HepG2 (cell line): Measurements from ENCODE around the gene MST1R. TPM values are rescaled to one million over a fixed set of nuclear protein-coding genes. Genes with fewer than 3 reads are reported as not detected.

Experiments
- ADNP ChIP-seq: sonication (generic); formaldehyde crosslinking; IDR thresholded peaks from 2 replicates; pipeline ENCODE4 v1.4.0; 2020; ENCODE audit warnings: missing genetic modification reagents
- BHLHE40 ChIP-seq: IDR thresholded peaks from 2 replicates; pipeline ENCODE4 v1.6.1; 2011; ENCODE audit warnings: low read length, improper control_type of control experiment
- HNRNPL ChIP-seq: fragments of 200-400 bp; formaldehyde crosslinking; IDR thresholded peaks from 2 replicates; pipeline ENCODE4 v1.6.1; 2017; ENCODE audit warnings: mild to moderate bottlenecking, low read depth, low read length
- HOXA3 ChIP-seq: sonication (generic); formaldehyde crosslinking; IDR thresholded peaks from 2 replicates; pipeline ENCODE4 v1.5.0; 2020; ENCODE audit warnings: missing genetic modification reagents
- HOXA5 ChIP-seq: sonication (generic); formaldehyde crosslinking; IDR thresholded peaks from 2 replicates; pipeline ENCODE4 v1.4.0; 2020; ENCODE audit warnings: missing genetic modification reagents
- IRF2 ChIP-seq: IDR thresholded peaks from 2 replicates; pipeline ENCODE4 v1.6.1; 2018; ENCODE audit warnings: missing genetic modification reagents, missing compliant biosample characterization
- KLF15 ChIP-seq: sonication (generic); formaldehyde crosslinking; IDR thresholded peaks from 2 replicates; pipeline ENCODE4 v1.8.1; 2023; ENCODE audit warnings: borderline replicate concordance, mild to moderate bottlenecking, inconsistent platforms, missing genetic modification reagents, mixed read lengths
- KLF9 ChIP-seq: IDR thresholded peaks from 2 replicates; pipeline ENCODE4 v1.6.1; 2016; ENCODE audit warnings: low read depth
- MXI1 ChIP-seq: IDR thresholded peaks from 3 replicates; pipeline ENCODE4 v1.6.1; 2012; ENCODE audit warnings: low read depth, low read length, inconsistent platforms, borderline replicate concordance
- MZF1 ChIP-seq: sonication (generic); formaldehyde crosslinking; IDR thresholded peaks from 2 replicates; pipeline ENCODE4 v1.8.1; 2023; ENCODE audit warnings: mild to moderate bottlenecking, missing genetic modification reagents, borderline replicate concordance
- NR3C1 ChIP-seq: sonication (generic); formaldehyde crosslinking; IDR thresholded peaks from 2 replicates; pipeline ENCODE4 v1.4.0; 2020; ENCODE audit warnings: missing genetic modification reagents
- PRMT3 ChIP-seq: sonication (generic); formaldehyde crosslinking; IDR thresholded peaks from 2 replicates; pipeline ENCODE4 v1.8.1; 2022; ENCODE audit warnings: low read depth, mild to moderate bottlenecking, moderate library complexity, missing genetic modification reagents, borderline replicate concordance
- SNAI1 ChIP-seq: sonication (generic); formaldehyde crosslinking; IDR thresholded peaks from 2 replicates; pipeline ENCODE4 v1.5.0; 2020; ENCODE audit warnings: mild to moderate bottlenecking, missing genetic modification reagents, borderline replicate concordance
- SRF ChIP-seq: IDR thresholded peaks from 2 replicates; pipeline ENCODE4 v1.6.1; 2011; ENCODE audit warnings: mild to moderate bottlenecking, low read depth, low read length, moderate library complexity
- TCF7L2 ChIP-seq: IDR thresholded peaks from 2 replicates; pipeline ENCODE4 v1.6.1; 2011; ENCODE audit warnings: mild to moderate bottlenecking, low read depth, low read length, moderate library complexity
- WIZ ChIP-seq: sonication (generic); formaldehyde crosslinking; IDR thresholded peaks from 2 replicates; pipeline ENCODE4 v1.5.1; 2020; ENCODE audit warnings: mild to moderate bottlenecking, missing genetic modification reagents
- XBP1 ChIP-seq: sonication (generic); formaldehyde crosslinking; IDR thresholded peaks from 2 replicates; pipeline ENCODE4 v1.5.0; 2020; ENCODE audit warnings: missing genetic modification reagents
- ZKSCAN1 ChIP-seq: fragments of 150-350 bp; IDR thresholded peaks from 2 replicates; pipeline ENCODE4 v1.6.1; 2014; ENCODE audit warnings: low read length
- ZNF468 ChIP-seq: sonication (generic); formaldehyde crosslinking; IDR thresholded peaks from 2 replicates; pipeline ENCODE4 v1.8.0; 2022; ENCODE audit warnings: mild to moderate bottlenecking, moderate library complexity, missing genetic modification reagents
- ZNF552 ChIP-seq: sonication (generic); formaldehyde crosslinking; IDR thresholded peaks from 2 replicates; pipeline ENCODE4 v1.9.0; 2022; ENCODE audit warnings: missing genetic modification reagents, mild to moderate bottlenecking, borderline replicate concordance
- ZNF788 ChIP-seq: sonication (generic); formaldehyde crosslinking; IDR thresholded peaks from 2 replicates; pipeline ENCODE4 v1.5.0; 2020; ENCODE audit warnings: mild to moderate bottlenecking, missing genetic modification reagents, borderline replicate concordance
- ZNF800 ChIP-seq: sonication (generic); formaldehyde crosslinking; IDR thresholded peaks from 2 replicates; pipeline ENCODE4 v1.4.0; 2020; ENCODE audit warnings: missing genetic modification reagents
- ZNF879 ChIP-seq: sonication (generic); formaldehyde crosslinking; IDR thresholded peaks from 2 replicates; pipeline ENCODE4 v1.8.1; 2023; ENCODE audit warnings: missing genetic modification reagents
- polyA plus RNA-seq, 8 experiments: library from polyadenylated mRNA; depleted of rRNA in 3 of 8; stranded (reverse) in 7 of 8; unstranded in 1 of 8; fragments of >200 nt; fragmentation: Illumina TruSeq in 4 of 8; extraction: Trizol in 4 of 8; gene quantifications; 2 replicates each; pipeline versions ENCODE4 v1.2.1 to v1.2.3, GENCODE V29; 2011 to 2016; ENCODE audit warnings: low read depth in 4 of 8, missing spikeins in 1 of 8, mixed read lengths in 1 of 8; ENCODE audit not compliant: insufficient read depth in 1 of 8
- total RNA-seq, 5 experiments: library from RNA; depleted of rRNA; stranded (reverse); fragments of >200 nt; fragmentation: Illumina TruSeq; extraction: Trizol; gene quantifications; 2 replicates each; pipeline ENCODE4 v1.2.3, GENCODE V29; 2016; ENCODE audit warnings: low read depth in 1 of 5
- TF ChIP-seq, protein P1 (sequence below): sonication (generic); formaldehyde crosslinking; IDR thresholded peaks from 2 replicates; pipeline ENCODE4 v1.8.0; 2022; ENCODE audit warnings: missing genetic modification reagents, mild to moderate bottlenecking, borderline replicate concordance
- TF ChIP-seq, protein P2 (sequence below): sonication (generic); formaldehyde crosslinking; IDR thresholded peaks from 2 replicates; pipeline ENCODE4 v1.4.0; 2020; ENCODE audit warnings: mild to moderate bottlenecking, missing genetic modification reagents
- TF ChIP-seq, protein P3 (sequence below): sonication (generic); formaldehyde crosslinking; IDR thresholded peaks from 2 replicates; pipeline ENCODE4 v1.4.0; 2020; ENCODE audit warnings: missing genetic modification reagents

MST1R gene
- total and polyA plus RNA-seq, 2 of the 13 experiments (the other 11 are each of a cell fraction or from before 2014, with no cell fraction given) = 0.11 to 0.77 TPM

- TF ChIP-seq PRMT3 (CRISPR knock-in tag) (no peak), MXI1 (peak; percentile 78; the same call in 2 of the 3 replicates), HNRNPL (no peak), HOXA5 (CRISPR knock-in tag) (peak; percentile 93), MZF1 (CRISPR knock-in tag) (no peak), ZNF879 (CRISPR knock-in tag) (0 out of 2 replicates have a peak, but pooled peaks have one; percentile 38), TCF7L2 (no peak), XBP1 (CRISPR knock-in tag) (0 out of 2 replicates have a peak, but pooled peaks have one; percentile 41), SNAI1 (peak; percentile 94), ZNF552 (CRISPR knock-in tag) (no peak; the same call in 1 of the 2 replicates), KLF15 (CRISPR knock-in tag) (peak; percentile 55; the same call in 1 of the 2 replicates), IRF2 (CRISPR knock-in tag) (peak; percentile 92), SRF (peak; percentile 82), ZNF468 (0 out of 2 replicates have a peak, but pooled peaks have one; percentile 30), HOXA3 (CRISPR knock-in tag) (peak; percentile 94), KLF9 (CRISPR knock-in tag) (no peak), ZNF788 (CRISPR knock-in tag) (peak; percentile 82), ZNF800 (CRISPR knock-in tag) (peak; percentile 68), WIZ (CRISPR knock-in tag) (no peak; the same call in 1 of the 2 replicates), BHLHE40 (peak; percentile 52; the same call in 1 of the 2 replicates), NR3C1 (CRISPR knock-in tag) (no peak), ZKSCAN1 (no peak), ADNP (CRISPR knock-in tag) (0 out of 2 replicates have a peak, but pooled peaks have one; percentile 21)
- TF ChIP-seq, protein P1, sequence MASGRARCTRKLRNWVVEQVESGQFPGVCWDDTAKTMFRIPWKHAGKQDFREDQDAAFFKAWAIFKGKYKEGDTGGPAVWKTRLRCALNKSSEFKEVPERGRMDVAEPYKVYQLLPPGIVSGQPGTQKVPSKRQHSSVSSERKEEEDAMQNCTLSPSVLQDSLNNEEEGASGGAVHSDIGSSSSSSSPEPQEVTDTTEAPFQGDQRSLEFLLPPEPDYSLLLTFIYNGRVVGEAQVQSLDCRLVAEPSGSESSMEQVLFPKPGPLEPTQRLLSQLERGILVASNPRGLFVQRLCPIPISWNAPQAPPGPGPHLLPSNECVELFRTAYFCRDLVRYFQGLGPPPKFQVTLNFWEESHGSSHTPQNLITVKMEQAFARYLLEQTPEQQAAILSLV (CRISPR knock-in tag) = peak; percentile 59
- TF ChIP-seq, protein P2, sequence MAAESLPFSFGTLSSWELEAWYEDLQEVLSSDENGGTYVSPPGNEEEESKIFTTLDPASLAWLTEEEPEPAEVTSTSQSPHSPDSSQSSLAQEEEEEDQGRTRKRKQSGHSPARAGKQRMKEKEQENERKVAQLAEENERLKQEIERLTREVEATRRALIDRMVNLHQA = no peak
- TF ChIP-seq, protein P3, sequence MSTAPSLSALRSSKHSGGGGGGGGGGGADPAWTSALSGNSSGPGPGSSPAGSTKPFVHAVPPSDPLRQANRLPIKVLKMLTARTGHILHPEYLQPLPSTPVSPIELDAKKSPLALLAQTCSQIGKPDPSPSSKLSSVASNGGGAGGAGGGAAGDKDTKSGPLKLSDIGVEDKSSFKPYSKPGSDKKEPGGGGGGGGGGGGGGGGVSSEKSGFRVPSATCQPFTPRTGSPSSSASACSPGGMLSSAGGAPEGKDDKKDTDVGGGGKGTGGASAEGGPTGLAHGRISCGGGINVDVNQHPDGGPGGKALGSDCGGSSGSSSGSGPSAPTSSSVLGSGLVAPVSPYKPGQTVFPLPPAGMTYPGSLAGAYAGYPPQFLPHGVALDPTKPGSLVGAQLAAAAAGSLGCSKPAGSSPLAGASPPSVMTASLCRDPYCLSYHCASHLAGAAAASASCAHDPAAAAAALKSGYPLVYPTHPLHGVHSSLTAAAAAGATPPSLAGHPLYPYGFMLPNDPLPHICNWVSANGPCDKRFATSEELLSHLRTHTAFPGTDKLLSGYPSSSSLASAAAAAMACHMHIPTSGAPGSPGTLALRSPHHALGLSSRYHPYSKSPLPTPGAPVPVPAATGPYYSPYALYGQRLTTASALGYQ (CRISPR knock-in tag) = peak; percentile 70
Measured at GRCh38 chr3:49939858-49940666, 36.4 kb upstream of the MST1R start, which contains the start of gene RBM6 (continued).
